Trophoblast cell (in vitro differentiated cells and primary cell): ENCODE results near the gene AUTS2.
A peak's percentile ranks its signal among the peaks of the same experiment; 100 is the strongest.

ENCODE experiments used
- DNase-seq, 2 donors: peaks; one replicate each; pipeline ENCODE4 v3.0.0-alpha.2; 2016
- H2AFZ ChIP-seq: 2 replicates; pipeline ENCODE4 v1.6.1; 2013; ENCODE audit warnings: low read length, moderate library complexity, mild to moderate bottlenecking; ENCODE audit not compliant: insufficient read depth, poor library complexity
- H2AK5ac ChIP-seq: 2 replicates; pipeline ENCODE4 v1.6.1; 2013; ENCODE audit warnings: mild to moderate bottlenecking, low read length
- H2BK120ac ChIP-seq: 2 replicates; pipeline ENCODE4 v1.6.1; 2013; ENCODE audit warnings: low read length, mild to moderate bottlenecking, moderate library complexity; ENCODE audit not compliant: insufficient read depth, poor library complexity
- H2BK12ac ChIP-seq: 2 replicates; pipeline ENCODE4 v1.6.1; 2013; ENCODE audit warnings: mild to moderate bottlenecking, low read length, moderate library complexity
- H2BK5ac ChIP-seq: 2 replicates; pipeline ENCODE4 v1.6.1; 2013; ENCODE audit warnings: low read length, low read depth, moderate library complexity, mild to moderate bottlenecking; ENCODE audit not compliant: poor library complexity
- H3K14ac ChIP-seq: 2 replicates; pipeline ENCODE4 v1.6.1; 2013; ENCODE audit warnings: mild to moderate bottlenecking, low read length
- H3K18ac ChIP-seq: 2 replicates; pipeline ENCODE4 v1.6.1; 2013; ENCODE audit warnings: mild to moderate bottlenecking, low read length
- H3K23ac ChIP-seq: 2 replicates; pipeline ENCODE4 v1.6.1; 2013; ENCODE audit warnings: low read length
- H3K27ac ChIP-seq: 2 replicates; pipeline ENCODE4 v1.5.1; 2013; ENCODE audit warnings: low read depth, mild to moderate bottlenecking, inconsistent platforms, low read length, moderate library complexity
- H3K27me3 ChIP-seq: 2 replicates; pipeline ENCODE4 v1.6.1; 2013; ENCODE audit warnings: inconsistent platforms, mild to moderate bottlenecking, low read length, moderate library complexity; ENCODE audit not compliant: insufficient read depth
- H3K36me3 ChIP-seq, 2 experiments: 1 replicate in 1 of 2; 2 replicates in 1 of 2; pipeline ENCODE4 v1.6.1; 2013; ENCODE audit warnings: low read length in 2 of 2, mild to moderate bottlenecking in 2 of 2, moderate library complexity in 1 of 2; ENCODE audit not compliant: insufficient read depth in 2 of 2, control insufficient read depth in 1 of 2
- H3K4ac ChIP-seq: 2 replicates; pipeline ENCODE4 v1.6.1; 2013; ENCODE audit warnings: low read depth, mild to moderate bottlenecking, low read length, moderate library complexity
- H3K4me1 ChIP-seq, 2 experiments: 1 replicate in 1 of 2; 2 replicates in 1 of 2; pipeline ENCODE4 v1.6.1; 2013; ENCODE audit warnings: low read length in 2 of 2, mild to moderate bottlenecking in 2 of 2, moderate library complexity in 1 of 2; ENCODE audit not compliant: insufficient read depth in 2 of 2, control insufficient read depth in 1 of 2
- H3K4me2 ChIP-seq: 2 replicates; pipeline ENCODE4 v1.6.1; 2013; ENCODE audit warnings: inconsistent platforms, mild to moderate bottlenecking, low read length, moderate library complexity
- H3K4me3 ChIP-seq: 2 replicates; pipeline ENCODE4 v1.5.1; 2013; ENCODE audit warnings: mild to moderate bottlenecking, low read depth, low read length, inconsistent platforms
- H3K79me1 ChIP-seq: one replicate; pipeline ENCODE4 v1.6.1; 2013; ENCODE audit warnings: low read length
- H3K79me2 ChIP-seq: 2 replicates; pipeline ENCODE4 v1.6.1; 2013; ENCODE audit warnings: low read length, mild to moderate bottlenecking; ENCODE audit not compliant: control insufficient read depth, insufficient read depth, poor library complexity
- H3K9ac ChIP-seq: 2 replicates; pipeline ENCODE4 v1.6.1; 2013; ENCODE audit warnings: mild to moderate bottlenecking, low read length
- H3K9me3 ChIP-seq: 2 replicates; pipeline ENCODE4 v1.6.1; 2013; ENCODE audit warnings: low read depth, mild to moderate bottlenecking, control low read depth, inconsistent platforms, low read length; ENCODE audit not compliant: insufficient read depth
- H4K12ac ChIP-seq: 2 replicates; pipeline ENCODE4 v1.6.1; 2013; ENCODE audit warnings: low read depth, mild to moderate bottlenecking, low read length, moderate library complexity
- H4K8ac ChIP-seq: 2 replicates; pipeline ENCODE4 v1.6.1; 2013; ENCODE audit warnings: low read depth, mild to moderate bottlenecking, low read length, moderate library complexity
- H4K91ac ChIP-seq: one replicate; pipeline ENCODE4 v1.6.1; 2013; ENCODE audit warnings: low read depth, mild to moderate bottlenecking, low read length, moderate library complexity
- WGBS: extraction: QIAGEN DNeasy Blood & Tissue Kit; methylation state at CpG from one replicate; pipeline ENCODE4 v1.1.7; 2013; ENCODE audit warnings: missing lambda C conversion rate; ENCODE audit not compliant: insufficient read length, insufficient coverage; ENCODE audit errors: extremely low coverage; 5-methylcytosine and 5-hydroxymethylcytosine counted together

AUTS2 gene

GRCh38 chr7:70303309-70303708, 705.0 kb downstream of the AUTS2 start:
- Histone ChIP-seq H3K4ac (no peak overlapping the region), H3K4me1 (peaks cover 5 to 6% of the 10 kb centered on the region in 2 experiments), H3K14ac (no peak overlapping the region), H3K23ac (no peak overlapping the region), H2BK120ac (no peak overlapping the region), H3K9ac (no peak overlapping the region), H3K27me3 (no peaks in the 10 kb centered on the region), H4K91ac (no peak overlapping the region), H3K27ac (no peak overlapping the region), H2BK12ac (no peak overlapping the region), H3K4me3 (no peak overlapping the region), H4K8ac (no peak overlapping the region), H3K79me2 (no peaks in the 10 kb centered on the region), H2BK5ac (no peak overlapping the region), H3K79me1 (no peaks in the 10 kb centered on the region), H2AK5ac (no peak overlapping the region), H3K4me2 (no peak overlapping the region), H3K36me3 (no peaks in the 10 kb centered on the region), H3K18ac (no peak overlapping the region), H3K9me3 (no peaks in the 10 kb centered on the region), H4K12ac (no peak overlapping the region), H2AFZ (no peak overlapping the region)
- no peak for DNase-seq
- WGBS, result no CpG with 5 or more reads among the region's 7 CpGs

- WGBS, result no CpG with 5 or more reads among the region's 2 CpGs
- Histone ChIP-seq H3K23ac (no peak overlapping the region), H3K79me1 (no peaks in the 10 kb centered on the region), H3K18ac (no peak overlapping the region), H2AK5ac (no peak overlapping the region), H4K91ac (no peak overlapping the region), H2BK120ac (no peak overlapping the region), H3K4me3 (no peak overlapping the region), H3K4me1 (peaks cover 4 to 5% of the 10 kb centered on the region in 2 experiments), H3K27ac (no peak overlapping the region), H3K4ac (no peak overlapping the region), H3K27me3 (no peaks in the 10 kb centered on the region), H3K36me3 (no peaks in the 10 kb centered on the region), H2BK12ac (no peak overlapping the region), H2BK5ac (no peak overlapping the region), H2AFZ (no peak overlapping the region), H3K14ac (no peak overlapping the region), H3K9me3 (no peaks in the 10 kb centered on the region), H3K9ac (peak overlapping the region; percentile 7), H3K79me2 (no peaks in the 10 kb centered on the region), H3K4me2 (no peak overlapping the region), H4K12ac (no peak overlapping the region), H4K8ac (no peak overlapping the region)
- DNase-seq, result no peak
Measured at GRCh38 chr7:70303780-70304179, 705.5 kb downstream of the AUTS2 start.

GRCh38 chr7:70306173-70306572, 707.9 kb downstream of the AUTS2 start:
- Histone ChIP-seq H3K79me2 (no peaks in the 10 kb centered on the region), H4K91ac (no peak overlapping the region), H2BK5ac (no peak overlapping the region), H3K18ac (no peak overlapping the region), H3K23ac (no peak overlapping the region), H4K12ac (no peak overlapping the region), H3K9me3 (no peaks in the 10 kb centered on the region), H3K27ac (no peak overlapping the region), H3K27me3 (no peaks in the 10 kb centered on the region), H3K4me2 (no peak overlapping the region), H3K4me3 (no peak overlapping the region), H3K14ac (no peak overlapping the region), H3K36me3 (no peaks in the 10 kb centered on the region), H2AK5ac (no peak overlapping the region), H3K4ac (no peak overlapping the region), H3K4me1 (no peaks in the 10 kb centered on the region), H2AFZ (no peak overlapping the region), H4K8ac (no peak overlapping the region), H3K9ac (no peak overlapping the region), H3K79me1 (no peaks in the 10 kb centered on the region), H2BK120ac (no peak overlapping the region), H2BK12ac (no peak overlapping the region)
- DNase-seq, result no peak
- no CpG with 5 or more reads among the region's 2 CpGs for WGBS

GRCh38 chr7:70307544-70308106, 709.4 kb downstream of the AUTS2 start:
- no peak for DNase-seq
- Histone ChIP-seq H4K8ac (no peak overlapping the region), H3K27ac (no peak overlapping the region), H2BK5ac (no peak overlapping the region), H3K23ac (no peak overlapping the region), H3K18ac (no peak overlapping the region), H4K12ac (no peak overlapping the region), H3K79me1 (no peaks in the 10 kb centered on the region), H3K27me3 (no peaks in the 10 kb centered on the region), H3K4me3 (no peak overlapping the region), H3K4me2 (no peak overlapping the region), H3K14ac (no peak overlapping the region), H2AFZ (no peak overlapping the region), H2BK120ac (no peak overlapping the region), H3K9ac (no peak overlapping the region), H3K9me3 (no peaks in the 10 kb centered on the region), H3K79me2 (no peaks in the 10 kb centered on the region), H4K91ac (no peak overlapping the region), H2BK12ac (no peak overlapping the region), H3K36me3 (no peaks in the 10 kb centered on the region), H3K4me1 (no peaks in the 10 kb centered on the region), H3K4ac (no peak overlapping the region), H2AK5ac (no peak overlapping the region)
- no CpG with 5 or more reads among the region's 3 CpGs for WGBS
